ENCODE measurements around the gene KAT8. TPM values are rescaled to one million over a fixed set of nuclear protein-coding genes. Genes with fewer than 3 reads are reported as not detected.
A peak's percentile ranks its signal among the peaks of the same experiment; 100 is the strongest.

KAT8 gene
- total RNA-seq, 2 donors from 2014 or later, result 51.0 to 55.8 TPM

DNA sequence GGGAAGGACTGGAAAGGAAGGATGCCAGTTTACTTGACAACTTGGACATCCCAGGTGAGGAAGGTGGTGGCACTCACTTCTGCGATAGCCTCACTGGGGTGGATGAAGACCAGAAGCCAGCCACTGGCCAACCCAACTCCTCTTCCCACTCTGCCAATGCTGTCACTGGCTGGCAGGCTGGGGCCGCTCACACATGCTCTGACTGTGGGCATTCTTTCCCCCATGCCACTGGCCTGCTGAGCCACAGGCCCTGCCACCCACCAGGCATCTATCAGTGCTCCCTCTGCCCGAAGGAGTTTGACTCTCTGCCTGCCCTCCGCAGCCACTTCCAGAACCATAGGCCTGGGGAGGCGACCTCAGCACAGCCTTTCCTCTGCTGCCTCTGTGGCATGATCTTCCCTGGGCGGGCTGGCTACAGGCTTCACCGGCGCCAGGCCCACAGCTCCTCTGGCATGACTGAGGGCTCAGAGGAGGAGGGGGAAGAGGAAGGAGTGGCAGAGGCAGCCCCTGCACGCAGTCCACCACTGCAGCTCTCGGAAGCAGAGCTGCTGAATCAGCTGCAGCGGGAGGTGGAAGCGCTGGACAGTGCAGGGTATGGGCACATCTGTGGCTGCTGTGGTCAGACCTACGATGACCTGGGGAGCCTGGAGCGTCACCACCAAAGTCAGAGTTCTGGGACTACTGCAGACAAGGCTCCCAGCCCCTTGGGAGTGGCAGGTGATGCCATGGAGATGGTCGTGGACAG, 38.7 kb upstream of the KAT8 start:
- Histone ChIP-seq H3K4me1 (ENCODE audit: control insufficient read depth, insufficient read depth, low read length) (no peaks in the 10 kb centered on the region), H3K36me3 (ENCODE audit: control insufficient read depth, insufficient read depth, low read length) (peaks cover 39% of the 10 kb centered on the region), H3K9ac (ENCODE audit: extremely low read depth, low read length, poor library complexity, severe bottlenecking) (no peak overlapping the region), H3K9me3 (ENCODE audit: control insufficient read depth, low read length) (no peaks in the 10 kb centered on the region), H3K27ac (ENCODE audit: low read depth, low read length) (no peak overlapping the region), H3K4me3 (ENCODE audit: low read length) (no peak overlapping the region), H3K27me3 (ENCODE audit: control insufficient read depth, insufficient read depth, low read length, poor library complexity, severe bottlenecking) (no peaks in the 10 kb centered on the region)
- no peak for DNase-seq
- Mint-ChIP-seq H3K36me3 (ENCODE audit: low read depth) (peaks cover 46% of the 10 kb centered on the region), H3K4me3 (no peak overlapping the region), H3K9me3 (no peaks in the 10 kb centered on the region), H3K4me1 (peaks cover 6% of the 10 kb centered on the region), H3K27ac (peak overlapping the region; percentile 10), H3K27me3 (ENCODE audit: insufficient read depth) (no peaks in the 10 kb centered on the region)
- TF ChIP-seq, protein P1, sequence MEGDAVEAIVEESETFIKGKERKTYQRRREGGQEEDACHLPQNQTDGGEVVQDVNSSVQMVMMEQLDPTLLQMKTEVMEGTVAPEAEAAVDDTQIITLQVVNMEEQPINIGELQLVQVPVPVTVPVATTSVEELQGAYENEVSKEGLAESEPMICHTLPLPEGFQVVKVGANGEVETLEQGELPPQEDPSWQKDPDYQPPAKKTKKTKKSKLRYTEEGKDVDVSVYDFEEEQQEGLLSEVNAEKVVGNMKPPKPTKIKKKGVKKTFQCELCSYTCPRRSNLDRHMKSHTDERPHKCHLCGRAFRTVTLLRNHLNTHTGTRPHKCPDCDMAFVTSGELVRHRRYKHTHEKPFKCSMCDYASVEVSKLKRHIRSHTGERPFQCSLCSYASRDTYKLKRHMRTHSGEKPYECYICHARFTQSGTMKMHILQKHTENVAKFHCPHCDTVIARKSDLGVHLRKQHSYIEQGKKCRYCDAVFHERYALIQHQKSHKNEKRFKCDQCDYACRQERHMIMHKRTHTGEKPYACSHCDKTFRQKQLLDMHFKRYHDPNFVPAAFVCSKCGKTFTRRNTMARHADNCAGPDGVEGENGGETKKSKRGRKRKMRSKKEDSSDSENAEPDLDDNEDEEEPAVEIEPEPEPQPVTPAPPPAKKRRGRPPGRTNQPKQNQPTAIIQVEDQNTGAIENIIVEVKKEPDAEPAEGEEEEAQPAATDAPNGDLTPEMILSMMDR (conservative IDR thresholded peaks at IDR 0.05), result no peak
- WGBS, 2 experiments (ENCODE audit: insufficient coverage in 1 of 2, insufficient read length in 1 of 2), result 94 to 96% methylated on average over 8 to 15 of the region's 15 CpGs

DNA sequence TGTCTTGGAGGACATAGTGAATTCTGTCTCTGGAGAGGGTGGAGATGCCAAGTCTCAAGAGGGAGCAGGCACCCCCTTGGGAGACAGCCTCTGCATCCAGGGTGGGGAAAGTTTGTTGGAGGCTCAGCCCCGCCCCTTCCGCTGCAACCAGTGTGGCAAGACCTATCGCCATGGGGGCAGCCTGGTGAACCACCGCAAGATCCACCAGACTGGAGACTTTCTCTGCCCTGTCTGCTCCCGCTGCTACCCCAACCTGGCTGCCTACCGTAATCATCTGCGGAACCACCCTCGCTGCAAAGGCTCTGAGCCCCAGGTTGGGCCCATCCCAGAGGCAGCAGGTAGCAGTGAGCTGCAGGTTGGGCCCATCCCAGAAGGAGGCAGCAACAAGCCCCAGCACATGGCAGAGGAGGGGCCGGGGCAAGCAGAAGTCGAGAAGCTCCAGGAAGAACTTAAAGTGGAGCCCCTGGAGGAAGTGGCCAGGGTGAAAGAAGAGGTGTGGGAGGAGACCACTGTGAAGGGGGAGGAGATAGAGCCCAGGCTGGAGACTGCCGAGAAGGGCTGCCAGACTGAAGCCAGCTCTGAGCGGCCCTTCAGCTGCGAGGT, 38.0 kb upstream of the KAT8 start:
- H3K36me3 Mint-ChIP-seq (ENCODE audit: low read depth), result peaks cover 46% of the 10 kb centered on the region
- H3K4me3 ChIP-seq (ENCODE audit: low read length), result no peak overlapping the region
- H3K36me3 ChIP-seq (ENCODE audit: control insufficient read depth, insufficient read depth, low read length), result peaks cover 39% of the 10 kb centered on the region
- H3K27me3 ChIP-seq (ENCODE audit: control insufficient read depth, insufficient read depth, low read length, poor library complexity, severe bottlenecking), result no peaks in the 10 kb centered on the region
- H3K9ac ChIP-seq (ENCODE audit: extremely low read depth, low read length, poor library complexity, severe bottlenecking), result no peak overlapping the region
- H3K27ac Mint-ChIP-seq, result no peak overlapping the region
- WGBS, 2 experiments (ENCODE audit: insufficient coverage in 1 of 2, insufficient read length in 1 of 2), result 95 to 96% methylated on average over 10 to 13 of the region's 13 CpGs
- H3K4me1 Mint-ChIP-seq, result peaks cover 6% of the 10 kb centered on the region
- no peaks in the 10 kb centered on the region for H3K9me3 ChIP-seq (ENCODE audit: control insufficient read depth, low read length)
- H3K9me3 Mint-ChIP-seq, result no peaks in the 10 kb centered on the region
- TF ChIP-seq, protein P1 (conservative IDR thresholded peaks at IDR 0.05), result peak; percentile 32
- no peak overlapping the region for H3K27ac ChIP-seq (ENCODE audit: low read depth, low read length)
- no peaks in the 10 kb centered on the region for H3K27me3 Mint-ChIP-seq (ENCODE audit: insufficient read depth)
- H3K4me3 Mint-ChIP-seq, result no peak overlapping the region
- DNase-seq, result peak; percentile 71
- no peaks in the 10 kb centered on the region for H3K4me1 ChIP-seq (ENCODE audit: control insufficient read depth, insufficient read depth, low read length)

DNA sequence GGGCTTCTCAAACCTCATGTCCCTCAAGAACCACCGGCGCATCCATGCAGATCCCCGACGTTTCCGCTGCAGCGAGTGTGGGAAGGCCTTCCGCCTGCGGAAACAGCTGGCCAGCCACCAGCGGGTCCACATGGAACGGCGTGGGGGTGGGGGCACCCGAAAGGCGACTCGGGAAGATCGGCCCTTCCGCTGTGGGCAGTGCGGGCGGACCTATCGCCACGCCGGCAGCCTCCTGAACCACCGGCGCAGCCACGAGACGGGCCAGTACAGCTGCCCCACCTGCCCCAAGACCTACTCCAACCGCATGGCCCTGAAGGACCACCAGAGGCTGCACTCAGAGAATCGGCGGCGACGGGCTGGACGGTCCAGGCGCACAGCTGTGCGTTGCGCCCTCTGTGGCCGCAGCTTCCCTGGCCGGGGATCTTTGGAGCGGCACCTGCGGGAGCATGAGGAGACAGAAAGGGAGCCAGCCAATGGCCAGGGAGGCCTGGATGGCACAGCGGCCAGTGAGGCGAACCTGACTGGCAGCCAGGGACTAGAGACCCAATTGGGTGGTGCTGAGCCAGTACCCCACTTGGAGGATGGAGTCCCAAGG, 37.3 kb upstream of the KAT8 start:
- no peak overlapping the region for H3K27ac ChIP-seq (ENCODE audit: low read depth, low read length)
- no peaks in the 10 kb centered on the region for H3K4me1 ChIP-seq (ENCODE audit: control insufficient read depth, insufficient read depth, low read length)
- H3K36me3 Mint-ChIP-seq (ENCODE audit: low read depth), result peaks cover 46% of the 10 kb centered on the region
- H3K4me1 Mint-ChIP-seq, result no peaks in the 10 kb centered on the region
- H3K9ac ChIP-seq (ENCODE audit: extremely low read depth, low read length, poor library complexity, severe bottlenecking), result no peak overlapping the region
- H3K27me3 Mint-ChIP-seq (ENCODE audit: insufficient read depth), result no peaks in the 10 kb centered on the region
- H3K27ac Mint-ChIP-seq, result no peak overlapping the region
- DNase-seq, result no peak
- H3K9me3 Mint-ChIP-seq, result no peaks in the 10 kb centered on the region
- H3K9me3 ChIP-seq (ENCODE audit: control insufficient read depth, low read length), result no peaks in the 10 kb centered on the region
- no peaks in the 10 kb centered on the region for H3K27me3 ChIP-seq (ENCODE audit: control insufficient read depth, insufficient read depth, low read length, poor library complexity, severe bottlenecking)
- TF ChIP-seq, protein P1 (conservative IDR thresholded peaks at IDR 0.05), result no peak
- no peak overlapping the region for H3K4me3 Mint-ChIP-seq
- 95 to 96% methylated on average over 31 to 40 of the region's 40 CpGs for WGBS, 2 experiments (ENCODE audit: insufficient coverage in 1 of 2, insufficient read length in 1 of 2)
- H3K4me3 ChIP-seq (ENCODE audit: low read length), result no peak overlapping the region
- H3K36me3 ChIP-seq (ENCODE audit: control insufficient read depth, insufficient read depth, low read length), result peaks cover 39% of the 10 kb centered on the region

Data from endodermal cell (in vitro differentiated cells).